MM.1S (cell line): ENCODE measurements around the gene COQ10B.

Source experiments
- DNase-seq: peaks from one replicate; pipeline ENCODE4 v3.0.0-alpha.2; 2015
- H2AFZ ChIP-seq: fragments of 300-600 bp; sonication (generic); 2 replicates; pipeline ENCODE4 v1.6.0; 2016; ENCODE audit warnings: antibody characterized with exemption, low read length
- H3F3A ChIP-seq: fragments of 300-600 bp; sonication (generic); 2 replicates; pipeline ENCODE4 v1.6.1; 2016; ENCODE audit warnings: mild to moderate bottlenecking, antibody characterized with exemption, low read length, moderate library complexity, mixed read lengths; ENCODE audit not compliant: insufficient read depth
- H3K27ac ChIP-seq: fragments of 300-600 bp; sonication (generic); 2 replicates; pipeline ENCODE4 v1.5.1; 2016; ENCODE audit warnings: mild to moderate bottlenecking, low read length
- H3K27me3 ChIP-seq: fragments of 300-600 bp; sonication (generic); replicated peaks from 2 replicates; pipeline ENCODE4 v1.6.0; 2016; ENCODE audit warnings: low read length; ENCODE audit not compliant: insufficient read depth
- H3K36me3 ChIP-seq: fragments of 300-600 bp; sonication (generic); replicated peaks from 2 replicates; pipeline ENCODE4 v1.6.1; 2016; ENCODE audit warnings: mild to moderate bottlenecking, low read length, mixed read lengths; ENCODE audit not compliant: insufficient read depth
- H3K4me1 ChIP-seq: fragments of 300-600 bp; sonication (generic); 2 replicates; pipeline ENCODE4 v1.6.1; 2016; ENCODE audit warnings: low read length, mixed read lengths
- H3K4me2 ChIP-seq: fragments of 300-600 bp; sonication (generic); 2 replicates; pipeline ENCODE4 v1.6.0; 2016; ENCODE audit warnings: low read depth, low read length
- H3K4me3 ChIP-seq: fragments of 300-600 bp; sonication (generic); 2 replicates; pipeline ENCODE4 v1.5.1; 2016; ENCODE audit warnings: low read length, mixed read lengths
- H3K79me2 ChIP-seq: fragments of 300-600 bp; sonication (generic); 2 replicates; pipeline ENCODE4 v1.6.1; 2016; ENCODE audit warnings: mixed run types, low read length, mixed read lengths
- H3K9ac ChIP-seq: fragments of 300-600 bp; sonication (generic); 2 replicates; pipeline ENCODE4 v1.6.1; 2016; ENCODE audit warnings: low read length, mixed read lengths
- H3K9me2 ChIP-seq: fragments of 300-600 bp; sonication (generic); replicated peaks from 2 replicates; pipeline ENCODE4 v1.6.1; 2016; ENCODE audit warnings: mild to moderate bottlenecking, low read length, mixed read lengths; ENCODE audit not compliant: insufficient read depth
- H3K9me3 ChIP-seq: fragments of 300-600 bp; sonication (generic); replicated peaks from 2 replicates; pipeline ENCODE4 v1.6.1; 2016; ENCODE audit warnings: mild to moderate bottlenecking, low read length, mixed read lengths; ENCODE audit not compliant: insufficient read depth
- H4K20me1 ChIP-seq: fragments of 300-600 bp; sonication (generic); 2 replicates; pipeline ENCODE4 v1.6.1; 2016; ENCODE audit warnings: mild to moderate bottlenecking, low read length, moderate library complexity, mixed read lengths; ENCODE audit not compliant: insufficient read depth
- CTCF ChIP-seq: fragments of 300-600 bp; sonication (generic); IDR thresholded peaks from 2 replicates; pipeline ENCODE4 v1.5.1; 2016; ENCODE audit warnings: antibody characterized with exemption, low read length, mixed read lengths
- EZH2 ChIP-seq: fragments of 300-600 bp; sonication (generic); optimal IDR thresholded peaks from 2 replicates; pipeline ENCODE3; 2017; ENCODE audit warnings: low read depth, mild to moderate bottlenecking, antibody characterized with exemption, low read length, mixed read lengths
- EZH2phosphoT487 ChIP-seq: fragments of 300-600 bp; sonication (generic); IDR thresholded peaks from 2 replicates; pipeline ENCODE4 v1.6.1; 2018; ENCODE audit warnings: antibody characterized with exemption, low read length

COQ10B gene

GRCh38 chr2:197442857-197443256 lies 10.5 kb upstream of the COQ10B start:
- Histone ChIP-seq H3K9me2 (no peaks in the 10 kb centered on the region), H4K20me1 (no peaks in the 10 kb centered on the region), H3K9me3 (no peaks in the 10 kb centered on the region), H3K4me3 (no peak overlapping the region), H3K36me3 (no peaks in the 10 kb centered on the region), H3K79me2 (no peaks in the 10 kb centered on the region), H3K27me3 (no peaks in the 10 kb centered on the region), H3K9ac (no peak overlapping the region), H3K4me2 (no peak overlapping the region), H2AFZ (no peak overlapping the region), H3F3A (no peaks in the 10 kb centered on the region), H3K27ac (no peak overlapping the region), H3K4me1 (no peaks in the 10 kb centered on the region)
- no peak for TF ChIP-seq EZH2phosphoT487
- TF ChIP-seq CTCF: no peak
- TF ChIP-seq EZH2: no peak
- no peak for DNase-seq

- Histone ChIP-seq H3K79me2 (no peaks in the 10 kb centered on the region), H4K20me1 (no peaks in the 10 kb centered on the region), H3F3A (no peaks in the 10 kb centered on the region), H3K36me3 (no peaks in the 10 kb centered on the region), H3K4me1 (no peaks in the 10 kb centered on the region), H3K4me2 (no peak overlapping the region), H3K4me3 (no peak overlapping the region), H3K27ac (no peak overlapping the region), H3K9me2 (no peaks in the 10 kb centered on the region), H3K9ac (no peak overlapping the region), H2AFZ (no peak overlapping the region), H3K27me3 (no peaks in the 10 kb centered on the region), H3K9me3 (no peaks in the 10 kb centered on the region)
- TF ChIP-seq CTCF: no peak
- TF ChIP-seq EZH2phosphoT487: no peak
- no peak for TF ChIP-seq EZH2
- DNase-seq: no peak
These were observed 7.6 kb upstream of the COQ10B start for GRCh38 chr2:197445746-197446145.

GRCh38 chr2:197446844-197447243 lies 6.5 kb upstream of the COQ10B start:
- Histone ChIP-seq H3K4me2 (no peak overlapping the region), H3K9ac (no peak overlapping the region), H3K79me2 (no peaks in the 10 kb centered on the region), H2AFZ (no peak overlapping the region), H3K9me2 (no peaks in the 10 kb centered on the region), H3K27ac (no peak overlapping the region), H4K20me1 (no peaks in the 10 kb centered on the region), H3K9me3 (no peaks in the 10 kb centered on the region), H3K36me3 (no peaks in the 10 kb centered on the region), H3K27me3 (no peaks in the 10 kb centered on the region), H3K4me1 (no peaks in the 10 kb centered on the region), H3K4me3 (no peak overlapping the region), H3F3A (no peaks in the 10 kb centered on the region)
- no peak for DNase-seq
- TF ChIP-seq EZH2phosphoT487 (no peak), EZH2 (no peak), CTCF (no peak)
